ENCODE results near the gene TUBA4A.

TUBA4A gene

GRCh38 chr2:219218217-219218731, 35.4 kb downstream of the TUBA4A start:
- FAIRE-seq (no peak), DNase-seq (ENCODE audit: insufficient read length, low spot score) (peak; percentile 50)
- TF ChIP-seq PAX5 (IDR thresholded peaks at IDR 0.05; ENCODE audit: insufficient read depth, low read length, severe bottlenecking) (no peak), TAF1 (IDR thresholded peaks at IDR 0.05; ENCODE audit: low read depth, low read length) (no peak), POLR2A (IDR thresholded peaks at IDR 0.05; ENCODE audit: low read depth, low read length) (no peak), SPI1 (IDR thresholded peaks at IDR 0.05; ENCODE audit: low read depth, low read length) (no peak)

GRCh38 chr2:219216535-219216915, 37.2 kb downstream of the TUBA4A start:
- DNase-seq (ENCODE audit: insufficient read length, low spot score) (no peak), FAIRE-seq (no peak)
- no peak for TF ChIP-seq POLR2A (IDR thresholded peaks at IDR 0.05; ENCODE audit: low read depth, low read length)
- TF ChIP-seq POLR2AphosphoS5 (IDR thresholded peaks at IDR 0.05; ENCODE audit: low read depth, low read length): no peak
- TF ChIP-seq PAX5 (IDR thresholded peaks at IDR 0.05; ENCODE audit: insufficient read depth, low read length, severe bottlenecking): no peak
- no peak for TF ChIP-seq SPI1 (IDR thresholded peaks at IDR 0.05; ENCODE audit: low read depth, low read length)
- no peak for TF ChIP-seq POU2F2 (IDR thresholded peaks at IDR 0.05; ENCODE audit: low read depth, low read length)
- no peak for TF ChIP-seq TAF1 (IDR thresholded peaks at IDR 0.05; ENCODE audit: low read depth, low read length)

GRCh38 chr2:219215871-219216534, 37.7 kb downstream of the TUBA4A start:
- DNase-seq (ENCODE audit: insufficient read length, low spot score): no peak
- no peak for FAIRE-seq
- TF ChIP-seq PAX5 (IDR thresholded peaks at IDR 0.05; ENCODE audit: insufficient read depth, low read length, severe bottlenecking): no peak
- TF ChIP-seq SPI1 (IDR thresholded peaks at IDR 0.05; ENCODE audit: low read depth, low read length): no peak
- TF ChIP-seq TAF1 (IDR thresholded peaks at IDR 0.05; ENCODE audit: low read depth, low read length): no peak
- TF ChIP-seq POLR2A (IDR thresholded peaks at IDR 0.05; ENCODE audit: low read depth, low read length): no peak
- TF ChIP-seq POLR2AphosphoS5 (IDR thresholded peaks at IDR 0.05; ENCODE audit: low read depth, low read length): no peak

GRCh38 chr2:219214786-219215185, 38.9 kb downstream of the TUBA4A start:
- FAIRE-seq: no peak
- TF ChIP-seq SPI1 (IDR thresholded peaks at IDR 0.05; ENCODE audit: low read depth, low read length): no peak
- TF ChIP-seq PAX5 (IDR thresholded peaks at IDR 0.05; ENCODE audit: insufficient read depth, low read length, severe bottlenecking): no peak
- TF ChIP-seq TAF1 (IDR thresholded peaks at IDR 0.05; ENCODE audit: low read depth, low read length): no peak
- no peak for TF ChIP-seq POLR2AphosphoS5 (IDR thresholded peaks at IDR 0.05; ENCODE audit: low read depth, low read length)
- TF ChIP-seq POU2F2 (IDR thresholded peaks at IDR 0.05; ENCODE audit: low read depth, low read length): no peak
- TF ChIP-seq POLR2A (IDR thresholded peaks at IDR 0.05; ENCODE audit: low read depth, low read length): no peak
- DNase-seq (ENCODE audit: insufficient read length, low spot score): no peak

- TF ChIP-seq TAF1 (IDR thresholded peaks at IDR 0.05; ENCODE audit: low read depth, low read length) (no peak), SPI1 (IDR thresholded peaks at IDR 0.05; ENCODE audit: low read depth, low read length) (no peak), PAX5 (IDR thresholded peaks at IDR 0.05; ENCODE audit: insufficient read depth, low read length, severe bottlenecking) (no peak), POLR2A (IDR thresholded peaks at IDR 0.05; ENCODE audit: low read depth, low read length) (no peak), POLR2AphosphoS5 (IDR thresholded peaks at IDR 0.05; ENCODE audit: low read depth, low read length) (no peak), POU2F2 (IDR thresholded peaks at IDR 0.05; ENCODE audit: low read depth, low read length) (no peak)
- no peak for FAIRE-seq
Observed at GRCh38 chr2:219214141-219214540, 39.6 kb downstream of the TUBA4A start.

GRCh38 chr2:219213486-219214071, 40.1 kb downstream of the TUBA4A start:
- DNase-seq (ENCODE audit: insufficient read length, low spot score) (no peak), FAIRE-seq (no peak)
- no peak for TF ChIP-seq POU2F2 (IDR thresholded peaks at IDR 0.05; ENCODE audit: low read depth, low read length)
- no peak for TF ChIP-seq POLR2AphosphoS5 (IDR thresholded peaks at IDR 0.05; ENCODE audit: low read depth, low read length)
- TF ChIP-seq TAF1 (IDR thresholded peaks at IDR 0.05; ENCODE audit: low read depth, low read length): no peak
- TF ChIP-seq SPI1 (IDR thresholded peaks at IDR 0.05; ENCODE audit: low read depth, low read length): no peak

More at GRCh38 chr2:219214141-219214540, 39.6 kb downstream of the TUBA4A start:
- no peak for DNase-seq (ENCODE audit: insufficient read length, low spot score)

- DNase-seq (ENCODE audit: insufficient read length, low spot score) (no peak), FAIRE-seq (no peak)
- no peak for TF ChIP-seq POU2F2 (IDR thresholded peaks at IDR 0.05; ENCODE audit: low read depth, low read length)
- no peak for TF ChIP-seq SPI1 (IDR thresholded peaks at IDR 0.05; ENCODE audit: low read depth, low read length)
- no peak for TF ChIP-seq POLR2AphosphoS5 (IDR thresholded peaks at IDR 0.05; ENCODE audit: low read depth, low read length)
- TF ChIP-seq POLR2A (IDR thresholded peaks at IDR 0.05; ENCODE audit: low read depth, low read length): no peak
- no peak for TF ChIP-seq PAX5 (IDR thresholded peaks at IDR 0.05; ENCODE audit: insufficient read depth, low read length, severe bottlenecking)
- no peak for TF ChIP-seq TAF1 (IDR thresholded peaks at IDR 0.05; ENCODE audit: low read depth, low read length)
Observed at GRCh38 chr2:219213026-219213415, 40.7 kb downstream of the TUBA4A start.

- TF ChIP-seq POLR2A (IDR thresholded peaks at IDR 0.05; ENCODE audit: low read depth, low read length) (no peak), SPI1 (IDR thresholded peaks at IDR 0.05; ENCODE audit: low read depth, low read length) (no peak), POU2F2 (IDR thresholded peaks at IDR 0.05; ENCODE audit: low read depth, low read length) (no peak), POLR2AphosphoS5 (IDR thresholded peaks at IDR 0.05; ENCODE audit: low read depth, low read length) (no peak), TAF1 (IDR thresholded peaks at IDR 0.05; ENCODE audit: low read depth, low read length) (no peak)
- DNase-seq (ENCODE audit: insufficient read length, low spot score): no peak
- FAIRE-seq: no peak
Observed at GRCh38 chr2:219210886-219211362, 42.8 kb downstream of the TUBA4A start.

- no peak for FAIRE-seq
Observed at GRCh38 chr2:219210196-219210885, 43.4 kb downstream of the TUBA4A start.

More at GRCh38 chr2:219210196-219210885, 43.4 kb downstream of the TUBA4A start:
- TF ChIP-seq POLR2AphosphoS5 (IDR thresholded peaks at IDR 0.05; ENCODE audit: low read depth, low read length) (no peak), TAF1 (IDR thresholded peaks at IDR 0.05; ENCODE audit: low read depth, low read length) (no peak), POU2F2 (IDR thresholded peaks at IDR 0.05; ENCODE audit: low read depth, low read length) (no peak), SPI1 (IDR thresholded peaks at IDR 0.05; ENCODE audit: low read depth, low read length) (no peak), POLR2A (IDR thresholded peaks at IDR 0.05; ENCODE audit: low read depth, low read length) (no peak), PAX5 (IDR thresholded peaks at IDR 0.05; ENCODE audit: insufficient read depth, low read length, severe bottlenecking) (no peak)
- no peak for DNase-seq (ENCODE audit: insufficient read length, low spot score)

Measured in GM12891 (cell line).